T-helper 2 cell treated with Interferon-gamma antibody and Interleukin-4, amounts not matched to agents 5 μg/mL and 100 μg/mL, for 36 hours (primary cell): ENCODE measurements around the gene PON2.
"Not testable (repeated sequence)": the region's sequence is repeated elsewhere in the genome, so short reads cannot be mapped to it uniquely, and the experiment has no call there.

Source experiments
- DNase-seq: peaks from one replicate; pipeline ENCODE4 v3.0.0; 2021; ENCODE audit warnings: low spot score
- H3K27ac Mint-ChIP-seq: one replicate; pipeline ENCODE4 v1.8.0; 2021; ENCODE audit warnings: mild to moderate bottlenecking, mixed read lengths
- H3K27me3 Mint-ChIP-seq: one replicate; pipeline ENCODE4 v1.8.0; 2021; ENCODE audit warnings: low read depth, mixed read lengths
- H3K36me3 Mint-ChIP-seq: one replicate; pipeline ENCODE4 v1.8.0; 2021; ENCODE audit warnings: low read depth, mixed read lengths
- H3K4me1 Mint-ChIP-seq: one replicate; pipeline ENCODE4 v1.8.0; 2021; ENCODE audit warnings: low read depth, mixed read lengths
- H3K4me3 Mint-ChIP-seq: one replicate; pipeline ENCODE4 v1.8.0; 2022; ENCODE audit warnings: mild to moderate bottlenecking, moderate library complexity, mixed read lengths
- H3K9me3 Mint-ChIP-seq: one replicate; pipeline ENCODE4 v1.8.0; 2021; ENCODE audit warnings: mixed read lengths

The PON2 gene

DNA sequence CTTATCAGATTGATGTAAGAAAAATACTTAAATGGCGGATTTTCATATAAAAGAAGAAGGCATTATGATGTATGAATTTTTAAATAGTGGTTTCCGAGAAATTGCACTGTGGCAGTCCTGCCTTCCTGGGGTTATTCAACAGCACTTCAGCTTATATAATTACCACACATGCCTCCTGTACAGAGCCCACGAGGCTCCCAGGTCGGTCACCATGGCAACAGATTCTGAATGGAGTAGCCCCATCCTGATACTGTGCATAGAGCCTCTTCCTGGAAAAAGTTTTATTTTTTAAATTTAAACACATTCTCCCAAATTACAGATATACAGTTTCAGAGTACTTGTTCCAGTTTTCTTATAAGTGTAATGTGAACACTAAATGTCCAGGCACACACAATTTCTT, 35.0 kb upstream of the PON2 start:
- Mint-ChIP-seq H3K4me3 (no peak overlapping the region), H3K27me3 (peaks cover 2% of the 10 kb centered on the region), H3K9me3 (no peaks in the 10 kb centered on the region), H3K27ac (no peak overlapping the region), H3K4me1 (peaks cover 13% of the 10 kb centered on the region), H3K36me3 (no peaks in the 10 kb centered on the region)
- no peak for DNase-seq

DNA sequence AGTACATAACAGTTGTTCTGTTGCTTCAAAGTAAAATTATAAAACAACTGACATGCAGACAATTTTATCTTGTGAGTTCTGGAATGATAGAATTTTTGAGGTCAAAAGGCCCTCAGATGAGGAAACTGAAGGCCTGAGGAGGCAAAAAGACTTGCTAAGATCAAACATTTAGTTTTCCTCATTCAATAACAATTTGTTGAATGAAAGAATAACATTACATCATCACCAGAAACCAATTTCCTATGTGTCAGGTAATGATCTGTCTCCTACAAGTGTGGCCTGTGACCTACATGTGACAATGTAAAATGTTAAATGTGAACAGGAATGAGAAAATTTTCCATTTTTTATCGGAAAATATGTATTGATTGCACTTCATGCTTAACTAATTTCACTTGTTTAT, 34.4 kb upstream of the PON2 start:
- no peak for DNase-seq
- H3K4me1 Mint-ChIP-seq, result peaks cover 13% of the 10 kb centered on the region
- H3K36me3 Mint-ChIP-seq, result no peaks in the 10 kb centered on the region

DNA sequence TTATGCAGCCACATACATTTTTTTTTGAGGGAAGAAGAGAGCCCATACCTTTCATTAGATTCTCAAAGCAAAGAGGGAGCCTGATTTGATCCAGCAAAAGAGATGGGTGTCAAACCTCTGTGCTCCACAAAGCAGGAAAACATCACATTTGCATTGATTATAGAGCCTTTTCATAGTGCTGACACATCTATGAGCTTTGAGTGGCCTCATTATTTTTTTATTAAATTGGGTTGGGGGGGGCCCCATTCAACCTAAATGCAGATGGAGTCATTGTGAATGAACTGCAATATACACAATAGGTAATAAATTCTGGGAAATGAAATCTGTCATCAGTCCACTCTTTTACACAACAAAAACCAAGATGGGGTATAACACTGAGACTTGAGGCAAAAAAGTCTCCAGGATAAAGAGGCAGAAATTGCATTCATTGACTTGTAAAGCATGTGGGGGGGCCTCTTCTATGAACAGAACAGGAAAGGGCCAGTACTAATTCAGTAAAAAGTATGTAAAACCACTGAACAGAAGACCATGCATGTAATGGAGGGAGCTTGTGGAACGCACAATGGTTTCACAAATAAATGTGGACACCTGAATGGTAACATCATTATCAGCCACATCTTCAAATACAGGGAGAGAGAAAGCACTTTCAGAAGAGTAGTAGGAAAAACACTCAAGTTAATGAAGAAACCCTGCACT, 33.2 kb upstream of the PON2 start:
- Mint-ChIP-seq H3K27ac (no peak overlapping the region), H3K9me3 (no peaks in the 10 kb centered on the region), H3K4me1 (peaks cover 13% of the 10 kb centered on the region), H3K36me3 (no peaks in the 10 kb centered on the region), H3K4me3 (no peak overlapping the region), H3K27me3 (no peaks in the 10 kb centered on the region)
- no peak for DNase-seq

More for the DNA sequence above, 34.4 kb upstream of the PON2 start:
- peaks cover 2% of the 10 kb centered on the region for H3K27me3 Mint-ChIP-seq
- no peaks in the 10 kb centered on the region for H3K9me3 Mint-ChIP-seq
- H3K4me3 Mint-ChIP-seq, result no peak overlapping the region
- no peak overlapping the region for H3K27ac Mint-ChIP-seq

- not testable (repeated sequence) for DNase-seq, H3K4me1 Mint-ChIP-seq, H3K36me3 Mint-ChIP-seq, H3K4me3 Mint-ChIP-seq, H3K27ac Mint-ChIP-seq
- peaks cover 24% of the 10 kb centered on the region for H3K9me3 Mint-ChIP-seq
- H3K27me3 Mint-ChIP-seq, result peaks cover 11% of the 10 kb centered on the region
These were observed 25.8 kb upstream of the PON2 start for GRCh38 chr7:95460653-95461052.

- Mint-ChIP-seq H3K4me3 (no peak overlapping the region), H3K9me3 (peaks cover 24% of the 10 kb centered on the region), H3K36me3 (no peaks in the 10 kb centered on the region), H3K4me1 (no peaks in the 10 kb centered on the region), H3K27me3 (peaks cover 15% of the 10 kb centered on the region), H3K27ac (no peak overlapping the region)
- DNase-seq, result no peak
These were observed 23.1 kb upstream of the PON2 start for GRCh38 chr7:95457947-95458346.

DNA sequence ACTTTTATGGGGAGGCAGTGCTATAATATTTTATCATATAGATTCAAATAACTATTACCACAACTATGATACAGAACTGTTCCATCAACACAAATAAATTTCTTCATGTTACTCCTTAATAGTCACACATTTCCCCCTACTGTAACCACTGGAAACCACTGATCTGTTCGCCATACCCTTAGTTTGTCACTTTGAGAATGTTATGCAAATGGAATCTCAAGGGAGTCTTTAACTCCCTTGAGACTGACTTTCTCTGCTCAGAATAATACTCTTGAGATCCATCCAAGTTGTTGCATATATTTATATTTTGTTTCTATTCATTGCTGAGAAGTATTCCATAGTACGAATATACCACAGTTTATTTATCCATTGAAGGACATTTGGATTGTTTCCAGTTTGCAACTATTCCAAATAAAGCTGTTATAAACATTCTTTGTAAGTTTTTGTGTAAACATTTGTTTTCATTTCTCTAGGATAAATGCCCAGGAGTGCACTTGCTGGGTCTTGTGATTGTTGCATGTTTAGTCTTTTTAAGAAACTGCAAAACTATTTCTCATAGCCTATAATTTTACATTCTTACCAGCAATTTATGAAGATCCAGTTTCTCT, 19.7 kb upstream of the PON2 start:
- DNase-seq, result no peak
- Mint-ChIP-seq H3K9me3 (peaks cover 7% of the 10 kb centered on the region), H3K4me1 (no peaks in the 10 kb centered on the region), H3K36me3 (no peaks in the 10 kb centered on the region), H3K27me3 (peaks cover 17% of the 10 kb centered on the region), H3K27ac (no peak overlapping the region), H3K4me3 (no peak overlapping the region)

- Mint-ChIP-seq H3K9me3 (no peaks in the 10 kb centered on the region), H3K27me3 (peaks cover 4% of the 10 kb centered on the region), H3K27ac (no peak overlapping the region), H3K4me3 (no peak overlapping the region), H3K4me1 (no peaks in the 10 kb centered on the region), H3K36me3 (no peaks in the 10 kb centered on the region)
- no peak for DNase-seq
These were observed 11.8 kb upstream of the PON2 start for GRCh38 chr7:95446618-95447017.

DNA sequence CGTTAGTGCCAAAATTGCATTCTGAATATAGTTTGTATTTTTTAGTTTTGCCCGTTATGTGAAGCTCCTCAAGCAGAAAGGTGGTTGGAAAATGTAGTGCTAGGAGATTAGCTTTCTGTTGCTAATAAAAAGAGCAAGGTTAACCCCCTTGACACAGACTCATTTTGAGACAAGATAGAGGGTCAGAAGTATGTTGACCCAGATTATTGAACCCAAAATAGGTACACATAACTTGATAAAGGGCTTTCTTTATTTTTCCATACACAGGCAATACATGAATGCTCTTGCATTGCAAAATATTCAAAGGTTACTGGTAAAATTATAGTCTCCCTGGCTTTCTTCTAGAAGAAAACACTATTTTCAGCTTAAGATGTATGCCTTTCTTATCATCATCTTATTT, 10.0 kb upstream of the PON2 start:
- Mint-ChIP-seq H3K4me1 (no peaks in the 10 kb centered on the region), H3K27me3 (peaks cover 7% of the 10 kb centered on the region), H3K36me3 (no peaks in the 10 kb centered on the region), H3K27ac (no peak overlapping the region), H3K4me3 (no peak overlapping the region), H3K9me3 (no peaks in the 10 kb centered on the region)
- DNase-seq, result no peak

DNA sequence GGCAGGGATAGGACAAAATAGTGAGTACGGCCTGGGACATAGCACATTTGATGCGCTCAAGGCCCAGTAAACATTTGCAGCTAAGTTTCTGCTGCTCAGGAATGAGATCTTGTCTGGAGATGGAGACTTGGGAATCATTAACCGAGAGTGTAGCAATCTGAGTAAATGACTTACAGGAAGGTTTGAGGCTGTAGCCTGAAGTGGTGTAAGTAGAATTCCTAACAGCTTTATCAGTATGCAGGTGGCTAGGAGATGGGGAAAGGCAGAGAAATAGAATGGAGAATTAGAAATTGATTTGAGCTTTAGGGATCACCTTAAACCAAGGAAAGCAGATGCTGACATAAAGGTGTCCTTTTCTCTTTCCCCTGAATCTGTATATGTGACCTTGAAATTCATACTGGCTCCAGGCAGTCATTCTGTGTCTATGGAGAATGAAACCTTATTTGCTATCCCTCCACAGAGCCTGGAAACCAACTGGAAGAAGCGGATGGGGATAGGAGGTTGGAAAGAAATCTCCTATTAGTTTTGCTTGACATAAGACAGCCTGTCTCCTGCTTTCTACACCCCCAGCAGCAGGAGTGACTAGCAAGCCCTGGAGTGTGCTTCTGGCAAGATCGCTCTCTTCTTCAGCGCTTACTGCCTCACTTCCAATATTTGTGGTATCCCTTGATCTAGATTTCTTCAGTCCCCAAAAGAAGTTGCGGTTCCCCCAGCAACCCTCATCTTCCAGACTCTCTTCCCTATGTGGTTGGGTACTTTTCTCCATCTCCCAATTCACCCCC, 6.4 kb upstream of the PON2 start:
- Mint-ChIP-seq H3K4me1 (no peaks in the 10 kb centered on the region), H3K27me3 (peaks cover 10% of the 10 kb centered on the region), H3K36me3 (no peaks in the 10 kb centered on the region), H3K9me3 (no peaks in the 10 kb centered on the region), H3K4me3 (no peak overlapping the region), H3K27ac (no peak overlapping the region)
- DNase-seq, result no peak

- DNase-seq, result no peak
- Mint-ChIP-seq H3K27ac (no peak overlapping the region), H3K4me1 (no peaks in the 10 kb centered on the region), H3K9me3 (no peaks in the 10 kb centered on the region), H3K27me3 (peaks cover 10% of the 10 kb centered on the region), H3K4me3 (no peak overlapping the region), H3K36me3 (no peaks in the 10 kb centered on the region)
These were observed 5.7 kb upstream of the PON2 start for GRCh38 chr7:95440394-95441038.

DNA sequence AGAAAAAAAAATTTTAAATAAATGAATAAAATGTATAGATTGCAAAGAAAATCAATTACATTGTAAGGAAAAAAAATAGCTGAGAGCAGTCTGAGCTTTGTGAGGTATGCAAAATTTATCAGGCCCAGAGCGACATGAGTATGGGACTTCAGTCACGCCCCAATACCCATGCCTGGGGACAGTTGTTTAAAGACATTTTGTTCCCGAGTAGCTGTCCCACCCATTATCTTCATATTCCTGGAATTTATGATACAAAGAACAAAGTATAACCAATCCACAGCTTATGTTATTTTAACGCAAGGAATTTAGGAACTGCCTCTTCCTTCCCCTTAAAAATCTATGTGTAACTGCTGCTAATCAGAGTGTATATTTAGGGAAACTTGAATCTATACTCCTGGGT, 1.6 kb upstream of the PON2 start:
- DNase-seq, result no peak
- Mint-ChIP-seq H3K27ac (no peak overlapping the region), H3K36me3 (peaks cover 1% of the 10 kb centered on the region), H3K4me1 (peaks cover 12% of the 10 kb centered on the region), H3K9me3 (no peaks in the 10 kb centered on the region), H3K4me3 (no peak overlapping the region), H3K27me3 (peaks cover 12% of the 10 kb centered on the region)

DNA sequence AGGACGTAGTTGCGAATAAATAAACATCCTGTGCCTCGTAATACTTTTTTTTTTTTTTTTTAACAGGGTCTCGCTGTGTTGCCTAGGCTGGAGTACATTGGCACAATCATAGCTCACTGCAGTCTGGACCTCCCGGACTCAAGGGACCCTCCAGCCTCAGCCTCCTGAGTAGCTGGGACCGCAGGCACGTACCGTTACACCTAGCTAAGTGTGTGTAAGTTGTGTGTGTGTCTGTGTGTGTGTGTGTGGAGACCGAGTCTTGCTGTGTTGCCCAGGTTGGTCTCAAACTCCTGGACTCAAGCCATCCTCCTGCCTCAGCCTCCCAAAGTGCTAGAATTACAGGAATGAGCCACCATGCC, 573 bp upstream of the PON2 start:
- H3K4me1 Mint-ChIP-seq, result peaks cover 12% of the 10 kb centered on the region
- peaks cover 7% of the 10 kb centered on the region for H3K27me3 Mint-ChIP-seq
- no peak for DNase-seq
- no peaks in the 10 kb centered on the region for H3K9me3 Mint-ChIP-seq
- peaks cover 1% of the 10 kb centered on the region for H3K36me3 Mint-ChIP-seq
- peak overlapping the region; percentile 74 for H3K4me3 Mint-ChIP-seq
- peak overlapping the region; percentile 67 for H3K27ac Mint-ChIP-seq

- no peaks in the 10 kb centered on the region for H3K9me3 Mint-ChIP-seq
- H3K27ac Mint-ChIP-seq, result peak overlapping the region; percentile 63
- peaks cover 3% of the 10 kb centered on the region for H3K27me3 Mint-ChIP-seq
- H3K4me1 Mint-ChIP-seq, result peaks cover 12% of the 10 kb centered on the region
- no peak for DNase-seq
- peak overlapping the region; percentile 74 for H3K4me3 Mint-ChIP-seq
- H3K36me3 Mint-ChIP-seq, result peaks cover 1% of the 10 kb centered on the region
These were observed 774 bp downstream of the PON2 start for GRCh38 chr7:95433952-95434556.

DNA sequence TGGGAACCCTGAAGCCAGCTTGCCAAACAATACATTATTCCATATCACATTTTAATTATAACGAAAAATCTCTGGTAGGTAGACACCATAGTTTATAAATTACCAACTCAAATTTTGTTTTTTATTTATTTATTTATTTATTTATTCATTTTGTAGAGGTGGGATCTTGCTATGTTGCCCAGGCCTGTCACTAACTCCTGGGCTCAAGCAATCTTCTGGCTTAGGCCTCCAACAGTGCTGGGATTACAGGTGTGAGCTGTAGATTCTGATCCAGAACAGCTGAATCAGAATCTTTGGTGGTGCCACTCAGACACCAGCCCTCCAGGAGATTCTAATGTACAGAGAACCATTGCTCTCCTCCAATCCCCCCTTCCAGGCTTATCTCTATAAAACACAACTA, 1.7 kb downstream of the PON2 start:
- H3K27me3 Mint-ChIP-seq, result peaks cover 3% of the 10 kb centered on the region
- peaks cover 12% of the 10 kb centered on the region for H3K4me1 Mint-ChIP-seq
- no peaks in the 10 kb centered on the region for H3K9me3 Mint-ChIP-seq
- H3K27ac Mint-ChIP-seq, result no peak overlapping the region
- peaks cover 1% of the 10 kb centered on the region for H3K36me3 Mint-ChIP-seq
- DNase-seq, result no peak
- no peak overlapping the region for H3K4me3 Mint-ChIP-seq
